D721Med (cell line): ENCODE measurements around the gene ADAMTS13.
"Not testable (repeated sequence)": the region's sequence is repeated elsewhere in the genome, so short reads cannot be mapped to it uniquely, and the experiment has no call there.

ENCODE experiments used
- DNase-seq: peaks from one replicate; pipeline ENCODE4 v3.0.0; 2011; ENCODE audit warnings: low spot score; ENCODE audit not compliant: insufficient read length
- FAIRE-seq: peaks from 2 replicates; lab custom pipeline; 2011; peaks lifted over from hg19 to GRCh38; lab: Jason Lieb, UNC
- CTCF ChIP-seq: IDR thresholded peaks from 2 replicates; pipeline ENCODE4 v1.5.1; 2012; ENCODE audit warnings: mild to moderate bottlenecking, control low read depth; ENCODE audit not compliant: insufficient read depth; ENCODE audit errors: missing control alignments

Gene ADAMTS13

GRCh38 chr9:133443982-133444381 lies 21.8 kb downstream of the ADAMTS13 start:
- DNase-seq, result no peak
- TF ChIP-seq CTCF, result no peak
- no peak for FAIRE-seq

DNA sequence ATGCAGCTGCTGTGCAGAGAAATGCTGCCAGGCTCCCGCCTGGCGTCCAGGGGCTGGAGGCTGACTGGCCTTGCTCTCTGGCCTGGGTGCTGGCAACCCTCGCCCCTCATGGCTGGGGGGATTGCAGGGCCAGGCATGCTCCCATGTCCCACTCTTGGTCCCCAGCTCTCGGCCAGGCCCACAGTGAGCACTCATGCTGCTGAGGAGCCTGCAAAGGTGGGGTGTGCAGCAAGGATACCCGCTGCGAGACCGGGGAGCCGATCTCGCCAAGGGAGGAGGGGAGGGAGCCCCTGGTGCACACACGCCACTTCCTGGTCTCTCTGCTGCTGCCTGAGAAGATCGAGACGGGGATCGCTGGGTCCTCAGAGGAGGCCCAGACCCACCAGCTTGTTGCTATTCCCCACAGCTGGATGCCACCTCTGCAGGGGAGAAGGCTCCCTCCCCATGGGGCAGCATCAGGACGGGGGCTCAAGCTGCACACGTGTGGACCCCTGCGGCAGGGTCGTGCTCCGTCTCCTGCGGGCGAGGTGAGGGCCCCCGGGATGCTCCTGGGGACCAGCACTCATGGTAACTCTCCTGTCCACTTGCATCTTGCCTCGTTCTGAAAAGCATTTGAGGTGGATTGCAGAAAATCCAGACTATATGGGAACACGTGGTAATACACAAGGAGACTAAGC lies 23.3 kb downstream of the ADAMTS13 start:
- FAIRE-seq (no peak), DNase-seq (no peak)
- no peak for TF ChIP-seq CTCF

GRCh38 chr9:133448487-133448972 lies 26.4 kb downstream of the ADAMTS13 start:
- TF ChIP-seq CTCF, result no peak
- FAIRE-seq, result no peak
- DNase-seq, result no peak

GRCh38 chr9:133449760-133450159 lies 27.6 kb downstream of the ADAMTS13 start:
- FAIRE-seq (no peak), DNase-seq (no peak)
- no peak for TF ChIP-seq CTCF

DNA sequence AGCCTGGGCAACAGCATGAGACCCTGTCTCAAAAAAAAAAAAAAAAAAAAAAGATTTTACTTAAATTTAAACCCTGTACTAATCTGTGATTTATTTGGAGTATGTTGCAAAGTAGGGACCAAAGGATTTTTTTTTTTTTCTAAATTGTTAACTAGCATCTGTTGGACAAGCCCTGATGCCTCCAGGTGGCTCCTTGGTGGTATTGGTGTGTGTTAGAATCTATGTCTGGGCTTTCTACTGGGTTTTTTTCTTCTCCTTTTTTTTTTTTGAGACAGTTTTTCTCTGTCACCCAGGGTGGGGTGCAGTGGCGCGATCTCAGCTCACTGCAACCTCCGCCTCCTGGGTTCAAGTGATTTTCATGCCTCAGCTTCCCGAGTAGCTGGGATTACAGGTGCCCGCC lies 29.7 kb downstream of the ADAMTS13 start:
- FAIRE-seq, DNase-seq: not testable (repeated sequence)

- FAIRE-seq, result no peak
- no peak for DNase-seq
- TF ChIP-seq CTCF, result no peak
These were observed 30.4 kb downstream of the ADAMTS13 start for GRCh38 chr9:133452562-133452961.

DNA sequence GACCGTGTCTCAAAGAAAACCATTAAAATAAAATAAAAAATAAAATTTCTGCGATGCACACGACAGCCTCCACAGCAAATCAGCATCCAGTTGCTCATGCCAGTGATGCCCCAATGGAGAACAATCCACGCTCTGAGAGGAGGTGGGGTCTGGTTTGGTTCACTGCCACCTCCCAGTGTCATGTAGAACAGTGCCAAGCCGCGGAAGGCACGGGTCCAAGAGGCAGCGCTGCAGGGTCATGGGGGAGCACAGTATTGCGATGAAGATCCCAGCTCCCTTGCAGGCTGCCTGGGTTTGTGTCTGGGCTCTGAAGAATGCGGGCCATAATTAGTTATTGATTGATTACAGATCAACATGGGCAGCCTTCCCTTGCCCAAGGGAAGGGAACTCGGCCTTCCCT lies 31.5 kb downstream of the ADAMTS13 start:
- DNase-seq, result no peak
- TF ChIP-seq CTCF, result no peak
- FAIRE-seq, result no peak

DNA sequence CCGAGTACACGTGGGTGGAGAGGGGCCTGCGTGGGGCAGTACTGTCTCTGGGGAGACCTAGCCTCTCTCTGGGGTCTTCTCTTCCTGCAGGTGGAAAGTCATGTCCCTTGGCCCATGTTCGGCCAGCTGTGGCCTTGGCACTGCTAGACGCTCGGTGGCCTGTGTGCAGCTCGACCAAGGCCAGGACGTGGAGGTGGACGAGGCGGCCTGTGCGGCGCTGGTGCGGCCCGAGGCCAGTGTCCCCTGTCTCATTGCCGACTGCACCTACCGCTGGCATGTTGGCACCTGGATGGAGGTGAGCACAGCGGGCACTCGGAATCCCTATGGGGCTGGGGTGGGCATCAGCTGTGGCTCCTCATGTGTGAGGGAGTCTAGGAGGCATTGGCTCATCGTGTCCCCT lies 32.2 kb downstream of the ADAMTS13 start:
- DNase-seq, result no peak
- no peak for TF ChIP-seq CTCF
- FAIRE-seq, result no peak
